Prostate gland (tissue), 2 donors: Measurements from ENCODE around the gene CACNA1S.
A peak's percentile ranks its signal among the peaks of the same experiment; 100 is the strongest.

ENCODE experiments used
- CTCF ChIP-seq, 4 experiments: fragments of 200-600 bp in 2 of 4; fragments of 450-650 bp in 2 of 4; sonication (generic) in 2 of 4; IDR thresholded peaks; 1 replicate in 3 of 4; 2 replicates in 1 of 4; pipeline ENCODE4 v1.5.1; 2016 to 2019; ENCODE audit warnings: antibody characterized with exemption in 4 of 4, mild to moderate bottlenecking in 2 of 4, moderate library complexity in 2 of 4
- POLR2A ChIP-seq: fragments of 450-650 bp; IDR thresholded peaks from one replicate; pipeline ENCODE4 v1.6.1; 2016; ENCODE audit warnings: antibody characterized with exemption, mild to moderate bottlenecking
- POLR2AphosphoS5 ChIP-seq: sonication (generic); formaldehyde crosslinking; IDR thresholded peaks from one replicate; pipeline ENCODE4 v1.6.1; 2017; ENCODE audit warnings: antibody characterized with exemption

- peak in 1 of 4 experiments; percentile 22 for TF ChIP-seq CTCF (IDR thresholded peaks at IDR 0.05)
- peak; percentile 91 for TF ChIP-seq POLR2AphosphoS5
- peak; percentile 57 for TF ChIP-seq POLR2A
These were observed 42.4 kb upstream of the CACNA1S start, which contains the start of gene TMEM9 for GRCh38 chr1:201154389-201155165.
